Common myeloid progenitor, CD34-positive (primary cell): Measurements from ENCODE around the gene MYLK4.

Experiments
- CTCF ChIA-PET: fragments of 350-600 bp; sonication (Branson Sonifier 250); formaldehyde crosslinking; loops from one replicate; lab custom pipeline; 2021; ENCODE audit warnings: antibody characterized with exemption; lab: Charles Lee
- POLR2A ChIA-PET: fragments of 350-600 bp; sonication (Branson Sonifier 250); formaldehyde crosslinking; loops from one replicate; lab custom pipeline; 2021; ENCODE audit warnings: antibody characterized with exemption; lab: Charles Lee
- DNase-seq, 3 donors: peaks; one replicate each; pipeline versions ENCODE4 v3.0.0 to v3.0.0-alpha.2; 2013
- H3K27ac ChIP-seq, 2 experiments: 1 replicate in 1 of 2; 2 replicates in 1 of 2; pipeline ENCODE4 v1.7.0; 2013; ENCODE audit warnings: inconsistent platforms in 2 of 2, low read length in 2 of 2, mild to moderate bottlenecking in 2 of 2, low read depth in 1 of 2, moderate library complexity in 1 of 2; ENCODE audit not compliant: severe bottlenecking in 2 of 2, insufficient read depth in 1 of 2, poor library complexity in 1 of 2
- H3K27me3 ChIP-seq, 5 experiments: replicated peaks in 2 of 5; 1 replicate in 3 of 5; 2 replicates in 2 of 5; pipeline versions ENCODE4 v1.6.1 to v1.7.0; 2013; ENCODE audit warnings: low read length in 4 of 5, mild to moderate bottlenecking in 2 of 5, moderate library complexity in 2 of 5, inconsistent platforms in 1 of 5; ENCODE audit not compliant: insufficient read depth in 5 of 5, control insufficient read depth in 4 of 5
- H3K36me3 ChIP-seq, 4 experiments: 1 replicate in 2 of 4; 2 replicates in 2 of 4; pipeline versions ENCODE4 v1.6.1 to v1.7.0; 2013; ENCODE audit warnings: low read length in 3 of 4, control low read depth in 1 of 4, mild to moderate bottlenecking in 1 of 4; ENCODE audit not compliant: control insufficient read depth in 4 of 4, insufficient read depth in 4 of 4
- H3K4me1 ChIP-seq, 4 experiments: 1 replicate in 3 of 4; 2 replicates in 1 of 4; pipeline versions ENCODE4 v1.6.1 to v1.7.1; 2013; ENCODE audit warnings: low read length in 3 of 4, mild to moderate bottlenecking in 3 of 4, control low read depth in 1 of 4, inconsistent platforms in 1 of 4, moderate library complexity in 1 of 4; ENCODE audit not compliant: control insufficient read depth in 4 of 4, insufficient read depth in 4 of 4; ENCODE audit errors: control extremely low read depth in 1 of 4
- H3K4me3 ChIP-seq, 7 experiments: 1 replicate in 4 of 7; 2 replicates in 3 of 7; pipeline versions ENCODE4 v1.5.1 to v1.7.0; 2013; ENCODE audit warnings: mild to moderate bottlenecking in 7 of 7, low read length in 6 of 7, moderate library complexity in 6 of 7, inconsistent platforms in 2 of 7, low read depth in 2 of 7, control low read depth in 1 of 7; ENCODE audit not compliant: insufficient read depth in 4 of 7, control insufficient read depth in 1 of 7; ENCODE audit errors: extremely low read depth in 1 of 7
- H3K9me3 ChIP-seq, 5 experiments: 1 replicate in 4 of 5; 2 replicates in 1 of 5; pipeline versions ENCODE4 v1.6.1 to v1.7.1; 2013; ENCODE audit warnings: low read length in 4 of 5, mild to moderate bottlenecking in 2 of 5, inconsistent platforms in 1 of 5, low read depth in 1 of 5, moderate library complexity in 1 of 5; ENCODE audit not compliant: control insufficient read depth in 4 of 5, insufficient read depth in 2 of 5; ENCODE audit errors: control extremely low read depth in 1 of 5
- WGBS: methylation state at CpG from one replicate; pipeline ENCODE4 v1.1.5; 2013; ENCODE audit not compliant: insufficient coverage; 5-methylcytosine and 5-hydroxymethylcytosine counted together

Gene MYLK4

DNA sequence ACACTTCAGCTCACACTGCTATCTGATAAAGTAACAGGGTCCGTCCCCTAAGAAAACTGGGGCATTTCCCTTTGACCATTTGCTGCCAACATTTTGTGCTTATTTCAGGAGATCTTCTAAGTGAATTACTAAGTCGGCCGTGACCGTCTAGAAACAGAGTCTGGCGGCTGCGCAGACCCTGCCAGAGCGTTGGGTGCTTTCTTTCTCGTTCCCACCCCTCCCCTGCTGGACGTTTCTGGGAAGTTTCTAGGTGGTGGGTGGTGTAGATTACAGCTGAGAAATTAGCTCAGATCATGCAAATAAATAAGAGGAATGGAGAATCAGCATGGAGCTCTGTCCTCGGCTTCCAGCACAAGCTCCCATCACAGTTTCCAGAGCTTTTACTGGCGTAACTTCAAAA, 128.1 kb downstream of the MYLK4 start:
- no peak overlapping the region for H3K27ac ChIP-seq
- CTCF ChIA-PET: interaction anchor here (0.5 to 1.4 kb wide), 2 partner anchors 11 to 31 kb away, joined by 3 to 7 read pairs; no protein-coding TSS in a partner anchor

DNA sequence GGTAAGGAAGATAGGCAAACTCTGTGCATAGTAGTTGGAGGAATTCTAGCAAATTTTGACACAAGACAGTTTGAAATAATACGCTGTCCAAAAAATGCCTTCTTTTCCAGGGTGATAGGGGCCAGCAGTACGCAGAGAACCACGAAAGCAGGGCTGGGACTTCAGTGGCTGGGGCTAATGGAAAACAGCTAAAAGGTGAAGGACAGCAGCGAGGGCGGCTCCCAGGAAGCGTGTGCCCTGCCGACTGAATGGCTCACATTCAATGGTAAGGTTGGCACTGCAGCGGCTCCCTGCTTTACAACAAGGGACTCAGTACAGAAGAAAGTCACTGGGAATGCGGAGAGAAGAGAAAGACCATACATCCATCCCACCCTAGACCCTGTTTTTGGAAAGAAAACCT, 131.1 kb downstream of the MYLK4 start:
- DNase-seq: no peak
- H3K27ac ChIP-seq: no peak overlapping the region
- ChIA-PET POLR2A (no interaction called here), CTCF (interaction anchor here (0.8 to 1.9 kb wide), 2 partner anchors 15 to 77 kb away, joined by 4 to 5 read pairs; no protein-coding TSS in a partner anchor)
- no peak overlapping the region for H3K4me3 ChIP-seq
- WGBS: 100% methylated on average over 8 of the region's 9 CpGs
- no peaks in the 10 kb centered on the region for H3K9me3 ChIP-seq
- no peaks in the 10 kb centered on the region for H3K4me1 ChIP-seq
- peaks cover 0 to 7% (median 0%) of the 10 kb centered on the region in 5 experiments for H3K27me3 ChIP-seq
- H3K36me3 ChIP-seq: no peaks in the 10 kb centered on the region

More for the DNA sequence above, 128.1 kb downstream of the MYLK4 start:
- POLR2A ChIA-PET: no interaction called here
- Histone ChIP-seq H3K36me3 (no peaks in the 10 kb centered on the region), H3K4me3 (no peak overlapping the region), H3K4me1 (no peaks in the 10 kb centered on the region), H3K27me3 (peaks cover 0 to 7% (median 0%) of the 10 kb centered on the region in 5 experiments), H3K9me3 (no peaks in the 10 kb centered on the region)
- DNase-seq: no peak
- 98% methylated on average over 9 of the region's 11 CpGs for WGBS

DNA sequence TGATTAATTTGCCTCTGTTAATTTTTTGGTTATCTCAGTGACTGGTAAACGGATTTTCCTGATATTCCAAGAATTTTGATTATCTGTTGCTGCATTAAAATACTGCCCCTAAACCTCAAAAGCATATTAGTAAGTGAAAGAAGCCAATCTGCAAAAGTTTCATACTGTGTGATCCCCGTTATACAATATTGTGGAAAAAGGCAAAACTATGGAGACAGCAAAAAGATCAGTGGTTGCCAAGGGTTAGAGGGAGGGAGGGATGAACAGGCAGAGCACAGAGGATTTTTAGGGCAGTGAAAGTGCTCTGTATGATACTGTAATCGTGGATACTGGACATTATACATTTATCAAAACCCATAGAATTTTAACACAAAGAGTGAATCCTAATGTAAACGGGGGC, 133.0 kb downstream of the MYLK4 start:
- H3K27me3 ChIP-seq: peaks cover 0 to 7% (median 0%) of the 10 kb centered on the region in 5 experiments
- H3K36me3 ChIP-seq: no peaks in the 10 kb centered on the region
- no peak for DNase-seq
- H3K27ac ChIP-seq: no peak overlapping the region
- no peaks in the 10 kb centered on the region for H3K4me1 ChIP-seq
- ChIA-PET CTCF (no interaction called here), POLR2A (no interaction called here)
- peaks cover 0 to 3% (median 0%) of the 10 kb centered on the region in 5 experiments for H3K9me3 ChIP-seq
- no peak overlapping the region for H3K4me3 ChIP-seq
- WGBS: 100% methylated on average over 1 of the region's 4 CpGs

DNA sequence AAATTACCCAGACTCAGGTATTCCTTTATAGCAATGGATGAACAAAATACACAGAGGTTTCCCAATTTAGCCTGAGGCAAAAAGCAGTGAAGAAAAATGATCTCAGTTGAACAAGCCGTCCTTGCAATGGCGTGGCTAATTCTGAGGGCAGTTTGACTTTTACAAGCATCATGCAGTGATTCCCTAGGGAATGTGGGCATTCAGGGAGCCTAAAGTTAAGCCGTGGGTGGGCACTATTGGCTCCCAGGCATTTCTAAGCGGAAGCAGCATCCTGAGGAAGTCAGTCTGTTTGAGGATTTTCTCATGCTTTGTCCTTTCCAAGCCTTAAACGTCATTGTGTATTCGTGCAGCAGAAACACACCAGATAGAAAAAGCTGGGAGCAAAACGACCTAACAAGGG, 133.9 kb downstream of the MYLK4 start:
- Histone ChIP-seq H3K27me3 (peaks cover 0 to 7% (median 0%) of the 10 kb centered on the region in 5 experiments), H3K4me1 (no peaks in the 10 kb centered on the region), H3K4me3 (no peak overlapping the region), H3K36me3 (no peaks in the 10 kb centered on the region), H3K9me3 (peaks cover 0 to 3% (median 0%) of the 10 kb centered on the region in 5 experiments), H3K27ac (no peak overlapping the region)
- 97% methylated on average over 7 of the region's 7 CpGs for WGBS
- no peak for DNase-seq
- POLR2A ChIA-PET: no interaction called here
- CTCF ChIA-PET: no interaction called here

DNA sequence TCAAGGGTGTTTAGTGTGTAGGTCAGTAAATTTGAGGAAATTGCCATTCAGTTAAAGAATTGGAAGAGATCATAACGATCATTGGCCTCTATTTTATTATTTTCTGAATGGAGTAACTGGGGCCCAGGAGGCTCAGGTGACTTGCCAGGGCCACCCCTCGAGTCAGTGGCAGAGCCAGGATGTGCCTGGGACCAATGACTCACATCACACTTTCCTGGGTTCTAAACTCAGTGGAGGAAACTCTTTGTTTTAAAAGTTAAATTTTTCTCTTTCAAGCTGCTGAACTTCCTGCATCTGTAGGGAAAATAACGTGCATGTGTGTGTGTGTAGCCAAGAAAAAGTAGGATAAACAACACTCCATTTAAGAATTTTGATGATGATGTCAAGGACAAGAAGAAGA, 135.5 kb downstream of the MYLK4 start:
- POLR2A ChIA-PET: no interaction called here
- Histone ChIP-seq H3K27me3 (peaks cover 0 to 5% (median 0%) of the 10 kb centered on the region in 5 experiments), H3K36me3 (no peaks in the 10 kb centered on the region), H3K4me3 (no peak overlapping the region), H3K4me1 (no peaks in the 10 kb centered on the region), H3K27ac (no peak overlapping the region), H3K9me3 (peaks cover 0 to 3% (median 0%) of the 10 kb centered on the region in 5 experiments)
- no peak for DNase-seq
- CTCF ChIA-PET: interaction anchor here (1.2 kb wide), 1 partner anchor 12 kb away, joined by 4 read pairs; no protein-coding TSS in a partner anchor
- 100% methylated on average over 1 of the region's 3 CpGs for WGBS

DNA sequence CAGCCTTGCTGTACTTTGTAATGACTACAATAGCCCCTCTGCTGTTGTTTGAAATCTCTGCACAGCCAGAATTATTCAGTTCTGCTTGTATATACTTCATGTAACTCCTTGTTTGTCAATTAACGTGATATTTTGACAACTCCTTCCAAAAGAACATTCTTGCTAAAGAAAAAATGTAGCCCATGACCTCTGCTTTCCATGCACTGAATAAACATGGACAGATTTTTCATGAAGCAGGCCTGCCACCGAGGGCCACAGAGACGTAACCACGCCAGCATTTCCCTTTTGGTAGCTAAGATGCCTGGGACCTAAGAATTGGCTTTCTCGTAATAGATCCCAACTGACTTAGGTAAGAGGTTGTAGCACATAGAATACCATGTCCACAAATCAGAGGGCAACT, 135.9 kb downstream of the MYLK4 start:
- H3K27me3 ChIP-seq: peaks cover 0 to 5% (median 0%) of the 10 kb centered on the region in 5 experiments
- ChIA-PET CTCF (interaction anchor here (0.8 to 1.2 kb wide), 2 partner anchors 13 to 19 kb away, joined by 3 to 4 read pairs; no protein-coding TSS in a partner anchor), POLR2A (no interaction called here)
- H3K4me1 ChIP-seq: no peaks in the 10 kb centered on the region
- 100% methylated on average over 4 of the region's 5 CpGs for WGBS
- no peak overlapping the region for H3K27ac ChIP-seq
- no peak for DNase-seq
- no peaks in the 10 kb centered on the region for H3K36me3 ChIP-seq
- no peak overlapping the region for H3K4me3 ChIP-seq
- H3K9me3 ChIP-seq: peaks cover 0 to 3% (median 0%) of the 10 kb centered on the region in 5 experiments

DNA sequence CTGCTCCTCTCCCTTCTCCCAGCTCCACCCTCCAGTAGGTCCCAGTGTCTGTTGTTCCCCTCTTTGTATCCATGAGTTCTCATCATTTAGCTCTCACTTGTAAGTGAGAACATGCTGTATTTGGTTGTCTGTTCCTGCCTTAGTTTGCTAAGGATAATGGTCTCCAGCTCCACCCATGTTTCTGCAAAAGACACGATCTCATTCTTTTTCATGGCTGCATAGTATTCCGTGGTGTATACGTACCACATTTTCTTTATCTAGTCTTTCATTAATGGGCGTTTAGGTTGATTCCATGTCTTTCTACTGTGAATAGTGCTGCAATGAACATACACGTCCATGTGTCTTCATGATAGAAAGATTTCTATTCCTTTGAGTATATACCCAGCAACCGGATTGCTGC, 136.6 kb downstream of the MYLK4 start:
- Histone ChIP-seq H3K4me1 (no peaks in the 10 kb centered on the region), H3K4me3 (no peak overlapping the region), H3K36me3 (no peaks in the 10 kb centered on the region), H3K9me3 (peaks cover 0 to 3% (median 0%) of the 10 kb centered on the region in 5 experiments), H3K27ac (no peak overlapping the region), H3K27me3 (peaks cover 0 to 5% (median 0%) of the 10 kb centered on the region in 5 experiments)
- 87% methylated on average over 5 of the region's 6 CpGs for WGBS
- ChIA-PET CTCF (interaction anchor here (0.8 to 1.2 kb wide), 4 partner anchors 10 to 21 kb away, joined by 3 to 4 read pairs (median 4); no protein-coding TSS in a partner anchor), POLR2A (no interaction called here)
- DNase-seq: no peak
